Common myeloid progenitor, CD34-positive (primary cell): Measurements from ENCODE around the gene KCNK2.

Experiments used
- CTCF ChIA-PET: fragments of 350-600 bp; sonication (Branson Sonifier 250); formaldehyde crosslinking; loops from one replicate; lab custom pipeline; 2021; ENCODE audit warnings: antibody characterized with exemption; lab: Charles Lee
- POLR2A ChIA-PET: fragments of 350-600 bp; sonication (Branson Sonifier 250); formaldehyde crosslinking; loops from one replicate; lab custom pipeline; 2021; ENCODE audit warnings: antibody characterized with exemption; lab: Charles Lee
- DNase-seq, 3 donors: peaks; one replicate each; pipeline versions ENCODE4 v3.0.0 to v3.0.0-alpha.2; 2013
- H3K27ac ChIP-seq, 2 experiments: 1 replicate in 1 of 2; 2 replicates in 1 of 2; pipeline ENCODE4 v1.7.0; 2013; ENCODE audit warnings: inconsistent platforms in 2 of 2, low read length in 2 of 2, mild to moderate bottlenecking in 2 of 2, low read depth in 1 of 2, moderate library complexity in 1 of 2; ENCODE audit not compliant: severe bottlenecking in 2 of 2, insufficient read depth in 1 of 2, poor library complexity in 1 of 2
- H3K27me3 ChIP-seq, 5 experiments: replicated peaks in 2 of 5; 1 replicate in 3 of 5; 2 replicates in 2 of 5; pipeline versions ENCODE4 v1.6.1 to v1.7.0; 2013; ENCODE audit warnings: low read length in 4 of 5, mild to moderate bottlenecking in 2 of 5, moderate library complexity in 2 of 5, inconsistent platforms in 1 of 5; ENCODE audit not compliant: insufficient read depth in 5 of 5, control insufficient read depth in 4 of 5
- H3K36me3 ChIP-seq, 4 experiments: 1 replicate in 2 of 4; 2 replicates in 2 of 4; pipeline versions ENCODE4 v1.6.1 to v1.7.0; 2013; ENCODE audit warnings: low read length in 3 of 4, control low read depth in 1 of 4, mild to moderate bottlenecking in 1 of 4; ENCODE audit not compliant: control insufficient read depth in 4 of 4, insufficient read depth in 4 of 4
- H3K4me1 ChIP-seq, 4 experiments: 1 replicate in 3 of 4; 2 replicates in 1 of 4; pipeline versions ENCODE4 v1.6.1 to v1.7.1; 2013; ENCODE audit warnings: low read length in 3 of 4, mild to moderate bottlenecking in 3 of 4, control low read depth in 1 of 4, inconsistent platforms in 1 of 4, moderate library complexity in 1 of 4; ENCODE audit not compliant: control insufficient read depth in 4 of 4, insufficient read depth in 4 of 4; ENCODE audit errors: control extremely low read depth in 1 of 4
- H3K4me3 ChIP-seq, 7 experiments: 1 replicate in 4 of 7; 2 replicates in 3 of 7; pipeline versions ENCODE4 v1.5.1 to v1.7.0; 2013; ENCODE audit warnings: mild to moderate bottlenecking in 7 of 7, low read length in 6 of 7, moderate library complexity in 6 of 7, inconsistent platforms in 2 of 7, low read depth in 2 of 7, control low read depth in 1 of 7; ENCODE audit not compliant: insufficient read depth in 4 of 7, control insufficient read depth in 1 of 7; ENCODE audit errors: extremely low read depth in 1 of 7
- H3K9me3 ChIP-seq, 5 experiments: 1 replicate in 4 of 5; 2 replicates in 1 of 5; pipeline versions ENCODE4 v1.6.1 to v1.7.1; 2013; ENCODE audit warnings: low read length in 4 of 5, mild to moderate bottlenecking in 2 of 5, inconsistent platforms in 1 of 5, low read depth in 1 of 5, moderate library complexity in 1 of 5; ENCODE audit not compliant: control insufficient read depth in 4 of 5, insufficient read depth in 2 of 5; ENCODE audit errors: control extremely low read depth in 1 of 5
- WGBS: methylation state at CpG from one replicate; pipeline ENCODE4 v1.1.5; 2013; ENCODE audit not compliant: insufficient coverage; 5-methylcytosine and 5-hydroxymethylcytosine counted together

The KCNK2 gene

DNA sequence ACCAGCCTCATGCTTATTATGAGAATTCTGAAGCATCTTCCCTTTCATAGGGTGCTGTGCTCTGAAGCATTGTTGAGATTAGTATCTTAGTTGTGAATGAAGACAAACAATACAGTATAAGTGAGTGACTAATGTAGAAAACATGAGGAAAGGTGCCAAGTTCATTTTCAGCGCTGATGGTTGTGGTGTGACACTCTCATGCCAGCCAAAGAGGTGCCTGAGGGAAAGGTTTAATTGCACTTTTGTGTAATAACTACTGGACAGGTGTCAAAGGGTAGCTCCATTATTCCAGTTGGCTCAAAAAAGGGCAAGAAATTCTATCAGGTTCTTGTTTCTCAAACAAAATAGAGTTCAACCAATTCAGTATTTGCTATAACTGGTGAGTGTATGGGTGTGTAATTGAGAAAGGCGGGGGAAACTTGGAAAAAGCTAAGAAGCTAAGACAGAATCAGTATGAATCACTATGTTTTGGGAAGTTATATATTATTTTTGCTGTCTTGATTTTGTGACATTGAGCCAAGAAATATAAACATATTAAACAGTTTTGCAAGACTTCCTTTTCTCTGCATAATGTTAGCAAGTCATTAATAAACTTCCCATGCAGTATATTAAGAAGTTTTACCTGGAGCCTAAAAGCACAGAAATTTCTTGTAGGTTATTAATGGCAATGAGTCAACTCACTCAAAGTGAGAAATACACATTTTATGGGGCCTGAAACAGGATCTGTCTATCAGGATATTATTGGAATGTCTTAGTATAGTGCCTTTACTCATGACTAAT is 31.8 kb downstream of the KCNK2 start:
- H3K4me1 ChIP-seq = no peaks in the 10 kb centered on the region
- no peaks in the 10 kb centered on the region for H3K36me3 ChIP-seq
- 83% methylated on average over 2 of the region's 2 CpGs for WGBS
- no peak for DNase-seq
- H3K9me3 ChIP-seq = no peaks in the 10 kb centered on the region
- ChIA-PET CTCF (no interaction called here), POLR2A (no interaction called here)
- peaks cover 0 to 2% (median 0%) of the 10 kb centered on the region in 5 experiments for H3K27me3 ChIP-seq
- H3K27ac ChIP-seq = no peak overlapping the region
- no peak overlapping the region for H3K4me3 ChIP-seq

DNA sequence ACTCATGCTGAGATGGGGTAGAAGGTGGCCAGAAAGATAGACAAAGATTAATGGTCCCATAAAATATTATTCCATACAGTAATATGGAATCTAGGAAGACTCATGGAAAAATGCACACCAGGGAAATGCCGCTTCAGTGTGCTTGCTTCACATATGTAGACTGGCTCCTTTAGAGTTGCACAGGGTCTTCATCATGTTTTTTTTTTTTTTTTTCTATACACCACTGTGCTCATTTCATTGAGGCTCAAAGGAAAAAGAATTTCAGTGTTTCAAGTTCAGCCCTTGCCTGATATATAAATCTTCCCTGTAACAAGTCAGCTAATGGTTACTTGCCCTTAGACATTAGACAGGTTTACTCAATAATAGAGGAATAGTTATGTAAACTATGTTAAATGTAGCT is 33.2 kb downstream of the KCNK2 start:
- ChIA-PET POLR2A (no interaction called here), CTCF (no interaction called here)
- no peaks in the 10 kb centered on the region for H3K9me3 ChIP-seq
- 100% methylated on average over 1 of the region's 1 CpG for WGBS
- no peaks in the 10 kb centered on the region for H3K4me1 ChIP-seq
- no peak overlapping the region for H3K27ac ChIP-seq
- no peaks in the 10 kb centered on the region for H3K36me3 ChIP-seq
- H3K27me3 ChIP-seq = peaks cover 0 to 2% (median 0%) of the 10 kb centered on the region in 5 experiments
- H3K4me3 ChIP-seq = no peak overlapping the region
- DNase-seq = no peak

DNA sequence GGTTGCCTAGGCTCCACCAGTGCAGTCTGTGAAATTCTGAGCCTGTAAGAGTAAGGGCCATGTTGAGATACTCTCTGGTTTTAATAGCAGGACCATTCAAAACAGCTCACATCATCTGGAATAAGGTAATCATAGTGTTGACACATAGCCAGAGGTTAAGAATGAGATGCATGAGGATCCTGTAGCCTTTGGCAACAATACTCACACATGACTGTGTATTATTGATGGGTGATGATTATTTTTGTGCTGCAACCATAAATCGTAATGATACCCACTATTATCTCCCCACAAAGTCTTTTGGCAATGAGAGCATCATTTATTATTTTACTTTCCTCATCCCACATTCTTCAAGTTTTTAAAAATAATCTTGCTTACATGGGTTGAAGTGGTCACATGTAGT is 35.5 kb downstream of the KCNK2 start:
- H3K4me3 ChIP-seq = no peak overlapping the region
- no CpG with 5 or more reads among the region's 1 CpG for WGBS
- no peaks in the 10 kb centered on the region for H3K9me3 ChIP-seq
- no peak for DNase-seq
- H3K36me3 ChIP-seq = no peaks in the 10 kb centered on the region
- H3K4me1 ChIP-seq = no peaks in the 10 kb centered on the region
- no peak overlapping the region for H3K27ac ChIP-seq
- CTCF ChIA-PET = no interaction called here
- peaks cover 0 to 2% (median 0%) of the 10 kb centered on the region in 5 experiments for H3K27me3 ChIP-seq
- POLR2A ChIA-PET = no interaction called here

GRCh38 chr1:215119056-215119455 is 36.5 kb downstream of the KCNK2 start:
- no peak overlapping the region for H3K27ac ChIP-seq
- no peak for DNase-seq
- no peaks in the 10 kb centered on the region for H3K4me1 ChIP-seq
- H3K9me3 ChIP-seq = no peaks in the 10 kb centered on the region
- CTCF ChIA-PET = no interaction called here
- peaks cover 0 to 2% (median 0%) of the 10 kb centered on the region in 5 experiments for H3K27me3 ChIP-seq
- POLR2A ChIA-PET = no interaction called here
- no peak overlapping the region for H3K4me3 ChIP-seq
- no peaks in the 10 kb centered on the region for H3K36me3 ChIP-seq

DNA sequence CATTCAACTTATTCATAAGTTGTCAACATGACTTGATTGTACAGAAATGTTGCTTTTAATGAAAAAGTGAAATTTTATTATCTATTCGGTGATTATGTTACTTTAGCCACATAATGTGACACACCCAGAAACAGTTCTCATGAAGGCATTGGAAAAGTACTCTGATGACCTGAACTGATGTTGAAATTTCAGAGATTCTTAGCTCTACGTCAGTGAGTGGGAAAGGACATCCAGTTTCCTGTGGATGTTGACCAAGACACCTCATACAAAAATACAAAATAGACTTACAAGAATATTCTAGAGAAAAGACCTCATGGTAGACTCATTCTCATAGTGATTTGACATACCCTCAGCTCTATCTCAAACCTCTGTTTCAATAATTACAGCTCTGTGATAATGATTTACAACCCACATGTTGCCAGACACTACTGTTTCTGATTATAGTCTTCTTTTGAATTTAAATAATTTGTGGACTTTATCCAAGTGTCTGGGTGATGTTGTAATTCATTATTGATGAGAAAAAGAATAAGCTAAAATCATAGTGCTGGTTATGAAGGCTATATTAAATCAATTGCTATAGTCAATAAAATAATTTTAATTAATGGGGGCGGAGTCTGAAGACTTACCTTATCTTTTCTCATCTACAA is 37.3 kb downstream of the KCNK2 start:
- Histone ChIP-seq H3K27ac (no peak overlapping the region), H3K9me3 (no peaks in the 10 kb centered on the region), H3K36me3 (no peaks in the 10 kb centered on the region), H3K4me3 (no peak overlapping the region), H3K4me1 (no peaks in the 10 kb centered on the region), H3K27me3 (peaks cover 0 to 2% (median 0%) of the 10 kb centered on the region in 5 experiments)
- CTCF ChIA-PET = no interaction called here
- 100% methylated on average over 1 of the region's 3 CpGs for WGBS
- DNase-seq = no peak
- POLR2A ChIA-PET = no interaction called here

GRCh38 chr1:215128504-215128903 is 46.0 kb downstream of the KCNK2 start:
- no peak overlapping the region for H3K4me3 ChIP-seq
- H3K27me3 ChIP-seq = no peaks in the 10 kb centered on the region
- peaks cover 0 to 3% (median 0%) of the 10 kb centered on the region in 4 experiments for H3K4me1 ChIP-seq
- H3K9me3 ChIP-seq = no peaks in the 10 kb centered on the region
- CTCF ChIA-PET = no interaction called here
- POLR2A ChIA-PET = no interaction called here
- no peak overlapping the region for H3K27ac ChIP-seq
- no peaks in the 10 kb centered on the region for H3K36me3 ChIP-seq
- DNase-seq = peak; percentile 6 to 52 (median 49)

- no peak for DNase-seq
- H3K9me3 ChIP-seq = no peaks in the 10 kb centered on the region
- H3K27me3 ChIP-seq = no peaks in the 10 kb centered on the region
- ChIA-PET CTCF (no interaction called here), POLR2A (no interaction called here)
- H3K36me3 ChIP-seq = no peaks in the 10 kb centered on the region
- no peak overlapping the region for H3K4me3 ChIP-seq
- H3K4me1 ChIP-seq = peaks cover 0 to 3% (median 0%) of the 10 kb centered on the region in 4 experiments
- H3K27ac ChIP-seq = no peak overlapping the region
Measured at GRCh38 chr1:215131291-215131690, 48.8 kb downstream of the KCNK2 start.
